Endothelial cell (in vitro differentiated cells): ENCODE data around the gene RAC3. TPM values are rescaled to one million over a fixed set of nuclear protein-coding genes. Genes with fewer than 3 reads are reported as not detected.

Experiments
- DNase-seq: peaks from one replicate; pipeline ENCODE4 v3.0.0; 2021; ENCODE audit warnings: low spot score
- H3K27ac Mint-ChIP-seq: one replicate; pipeline ENCODE4 v1.8.0; 2021; ENCODE audit warnings: mixed read lengths, inconsistent platforms; ENCODE audit not compliant: unreplicated experiment
- H3K27me3 Mint-ChIP-seq: one replicate; pipeline ENCODE4 v1.8.0; 2021; ENCODE audit warnings: mild to moderate bottlenecking, moderate library complexity, mixed read lengths, inconsistent platforms; ENCODE audit not compliant: unreplicated experiment
- H3K36me3 Mint-ChIP-seq: one replicate; pipeline ENCODE4 v1.8.0; 2021; ENCODE audit warnings: mild to moderate bottlenecking, low read depth, mixed read lengths, inconsistent platforms; ENCODE audit not compliant: unreplicated experiment
- H3K4me1 Mint-ChIP-seq: one replicate; pipeline ENCODE4 v1.8.0; 2021; ENCODE audit warnings: mild to moderate bottlenecking, mixed read lengths, inconsistent platforms; ENCODE audit not compliant: unreplicated experiment
- H3K4me3 Mint-ChIP-seq: one replicate; pipeline ENCODE4 v1.8.0; 2021; ENCODE audit warnings: mild to moderate bottlenecking, mixed read lengths, inconsistent platforms; ENCODE audit not compliant: unreplicated experiment
- H3K9me3 Mint-ChIP-seq: one replicate; pipeline ENCODE4 v1.8.0; 2021; ENCODE audit warnings: mixed read lengths, inconsistent platforms; ENCODE audit not compliant: unreplicated experiment
- CTCF ChIP-seq: fragments of 200-600 bp; sonication (generic); IDR thresholded peaks from one replicate; pipeline ENCODE4 v1.5.0; 2021; ENCODE audit warnings: antibody characterized with exemption; ENCODE audit not compliant: unreplicated experiment
- total RNA-seq: library from RNA; stranded (reverse); fragmentation: NEBNext Ultra II Directional; extraction: Animal tissue kit (Norgen Biotek cat#: 25700); gene quantifications from one replicate; pipeline ENCODE4 v1.2.1, GENCODE V29; 2021; ENCODE audit not compliant: unreplicated experiment

Gene RAC3
- total RNA-seq, 1 donor from 2014 or later: 24.0 TPM

DNA sequence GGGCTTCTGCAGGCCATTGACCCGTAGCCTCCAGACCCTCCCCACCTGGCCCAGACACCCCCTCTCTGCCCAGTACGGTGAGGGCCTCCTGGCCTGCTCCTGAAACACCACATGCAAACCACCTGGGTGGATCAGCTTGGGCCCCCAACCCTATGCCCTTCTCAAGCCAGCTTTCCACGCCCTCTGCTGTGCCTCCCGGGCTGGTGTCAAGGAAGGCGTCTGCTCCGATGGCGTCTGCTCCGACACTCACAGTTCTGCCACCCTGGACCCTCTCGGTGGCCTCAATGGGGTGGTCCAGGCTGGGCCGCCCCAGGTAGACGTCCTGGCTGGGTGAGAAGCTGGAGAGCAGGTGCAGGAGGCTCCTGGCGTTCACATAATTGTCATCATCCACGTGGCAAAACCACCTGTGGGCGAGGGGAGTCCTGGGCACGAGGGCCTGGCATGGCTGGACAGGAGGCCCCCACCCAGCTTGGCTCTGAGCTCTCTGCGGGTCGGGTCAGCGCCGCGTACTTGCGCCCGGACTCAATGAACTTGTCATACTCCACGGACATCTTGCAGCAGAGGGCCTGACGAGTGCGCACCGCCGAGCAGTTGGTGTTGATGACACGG, 18.8 kb downstream of the RAC3 start:
- Mint-ChIP-seq H3K27ac (no peak overlapping the region), H3K36me3 (peaks cover 8% of the 10 kb centered on the region), H3K4me1 (no peaks in the 10 kb centered on the region), H3K27me3 (peaks cover 10% of the 10 kb centered on the region), H3K4me3 (peak overlapping the region; percentile 88), H3K9me3 (no peaks in the 10 kb centered on the region)
- DNase-seq: no peak
- TF ChIP-seq CTCF: no peak

DNA sequence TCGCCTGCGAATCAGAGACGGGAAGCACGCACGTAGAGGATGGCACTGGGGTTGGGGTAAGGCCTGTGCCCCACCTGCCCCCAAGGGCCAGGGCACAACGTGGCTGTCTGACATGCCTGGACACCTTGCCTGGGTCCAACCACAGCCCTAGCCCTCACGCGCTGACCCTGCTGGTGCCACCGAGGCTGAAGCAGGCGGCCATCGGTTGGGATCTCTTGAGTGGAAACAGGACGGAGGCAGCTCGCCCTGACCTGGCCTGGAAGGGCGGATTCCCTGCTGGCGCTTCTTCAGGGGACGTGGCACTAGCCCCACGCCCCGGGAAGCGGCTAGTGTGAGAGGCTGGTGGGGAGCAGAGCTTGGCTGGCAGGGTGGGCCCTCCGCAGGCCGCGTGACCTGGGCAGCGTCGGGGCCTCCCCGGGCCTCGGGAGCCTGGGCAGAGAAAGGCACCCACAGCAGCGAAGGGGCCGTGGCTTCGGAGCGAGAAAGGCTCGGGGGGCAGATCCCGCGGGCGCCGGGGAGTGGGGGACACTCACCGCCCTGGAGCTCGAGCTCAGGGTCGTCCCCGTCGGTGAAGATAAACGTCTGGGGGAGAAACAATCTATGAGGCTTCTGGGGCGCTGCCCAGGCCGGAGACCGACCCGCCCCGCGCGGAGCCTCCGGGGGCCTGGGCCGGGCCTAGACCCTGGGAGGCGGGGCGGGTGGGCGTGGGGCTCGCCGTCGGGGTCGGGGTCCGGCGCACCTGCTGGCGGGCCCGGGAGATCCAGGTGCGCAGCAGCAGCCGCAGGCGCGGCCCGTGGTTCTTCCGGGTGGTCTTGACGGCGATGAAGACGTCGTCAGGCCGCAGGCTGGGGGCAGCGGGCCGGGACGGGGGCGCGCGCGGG, 19.5 kb downstream of the RAC3 start:
- no peaks in the 10 kb centered on the region for H3K4me1 Mint-ChIP-seq
- no peak for TF ChIP-seq CTCF
- H3K27ac Mint-ChIP-seq: no peak overlapping the region
- H3K27me3 Mint-ChIP-seq: peaks cover 10% of the 10 kb centered on the region
- H3K36me3 Mint-ChIP-seq: peaks cover 8% of the 10 kb centered on the region
- DNase-seq: no peak
- no peaks in the 10 kb centered on the region for H3K9me3 Mint-ChIP-seq
- H3K4me3 Mint-ChIP-seq: peak overlapping the region; percentile 88

- H3K27ac Mint-ChIP-seq: no peak within 1 kb of the TSS
- H3K4me1 Mint-ChIP-seq: no peaks in the 10 kb centered on the region
- H3K27me3 Mint-ChIP-seq: peaks cover 9% of the 10 kb centered on the region
- no peaks in the 10 kb centered on the region for H3K9me3 Mint-ChIP-seq
- TF ChIP-seq CTCF: no peak
- H3K4me3 Mint-ChIP-seq: peak within 1 kb of the TSS; percentile 96
- DNase-seq: no peak
- H3K36me3 Mint-ChIP-seq: peaks cover 8% of the 10 kb centered on the region
Measured at GRCh38 chr17:82051776-82052637, 20.5 kb downstream of the RAC3 start, which contains the start of the genes GPS1 and RFNG. Gene GPS1, plus strand, starts transcription at chr17:82051898. Its CDS starts 34 bp downstream, at chr17:82051932. Gene RFNG, minus strand, starts transcription at chr17:82051811. Its CDS starts 45 bp downstream, at chr17:82051766.

- Mint-ChIP-seq H3K36me3 (peaks cover 2% of the 10 kb centered on the region), H3K4me3 (peak overlapping the region; percentile 85), H3K27me3 (peaks cover 9% of the 10 kb centered on the region), H3K4me1 (no peaks in the 10 kb centered on the region), H3K27ac (no peak overlapping the region), H3K9me3 (no peaks in the 10 kb centered on the region)
- no peak for DNase-seq
- no peak for TF ChIP-seq CTCF
Measured at GRCh38 chr17:82052638-82053059, 21.2 kb downstream of the RAC3 start.
